HG03045 (cell line): ENCODE measurements around the gene CD300LD.
"Not testable (repeated sequence)": the region's sequence is repeated elsewhere in the genome, so short reads cannot be mapped to it uniquely, and the experiment has no call there.

Experiments
- ATAC-seq: cut with Tn5 transposase; IDR thresholded peaks from one replicate; pipeline ENCODE4 v1.9.1; 2021; ENCODE audit warnings: mild to moderate bottlenecking, moderate library complexity; ENCODE audit not compliant: unreplicated experiment

Gene CD300LD

DNA sequence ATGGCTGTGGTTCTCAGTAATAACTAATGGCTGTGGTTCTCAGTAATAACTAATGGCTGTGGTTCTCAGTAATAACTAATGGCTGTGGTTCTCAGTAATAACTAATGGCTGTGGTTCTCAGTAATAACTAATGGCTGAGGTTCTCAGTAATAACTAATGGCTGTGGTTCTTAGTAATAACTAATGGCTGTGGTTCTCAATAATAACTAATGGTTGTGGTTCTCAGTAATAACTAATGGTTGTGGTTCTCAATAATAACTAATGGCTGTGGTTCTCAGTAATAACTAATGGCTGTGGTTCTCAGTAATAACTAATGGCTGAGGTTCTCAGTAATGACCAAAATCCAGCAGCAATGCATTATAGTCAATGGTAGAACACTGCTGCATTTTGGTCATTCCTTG, 18.4 kb downstream of the CD300LD start:
- not testable (repeated sequence) for ATAC-seq

DNA sequence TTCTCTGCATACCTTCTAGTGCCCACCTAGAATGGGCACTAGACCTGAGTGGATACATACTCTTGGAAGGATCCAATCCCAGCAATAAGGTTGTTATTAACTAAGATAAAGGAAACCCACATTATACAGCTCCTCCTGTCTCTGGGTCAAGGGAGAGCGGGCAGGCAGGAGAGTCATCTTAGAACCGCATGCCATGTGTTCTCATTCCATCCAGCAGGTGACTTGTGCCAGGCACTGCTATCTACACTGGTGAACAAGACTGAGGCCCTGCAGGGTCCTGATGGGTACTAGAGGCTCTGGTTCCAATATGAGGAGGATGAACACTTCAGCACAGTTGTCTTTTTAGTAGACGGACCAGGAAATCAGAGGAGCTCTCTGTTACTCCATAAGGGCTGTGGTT, 18.9 kb downstream of the CD300LD start:
- no peak for ATAC-seq

DNA sequence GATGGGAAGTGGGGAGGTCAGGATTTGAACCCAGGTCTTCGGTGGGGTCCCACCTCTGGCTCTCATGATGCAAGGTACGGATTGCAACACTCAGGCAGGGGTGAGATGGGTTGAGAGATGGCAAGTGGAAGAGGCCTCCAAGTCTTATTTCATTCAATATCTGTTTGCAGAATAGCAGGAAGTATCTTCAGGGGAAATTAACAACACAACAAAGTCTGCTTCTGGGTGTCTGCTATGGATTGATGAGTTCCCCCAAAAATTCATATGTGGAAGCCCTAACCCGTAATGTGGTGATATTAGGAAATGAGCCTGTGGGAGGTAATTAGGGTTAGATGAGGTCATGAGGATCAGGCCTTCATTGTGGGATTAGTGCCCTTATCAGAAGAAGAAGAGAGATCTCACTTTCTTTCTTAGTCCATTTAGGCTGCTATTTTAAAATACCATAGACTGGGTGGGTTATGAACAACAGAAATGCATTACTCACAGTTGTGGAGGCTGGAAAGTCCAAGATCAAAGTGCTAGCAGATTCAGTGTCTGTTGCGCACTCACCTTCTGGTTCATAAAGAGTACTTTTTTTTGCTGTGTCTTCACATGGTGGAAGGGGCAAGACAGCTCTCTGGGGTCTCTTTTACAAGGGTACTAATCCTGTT, 20.3 kb downstream of the CD300LD start:
- ATAC-seq: no peak

DNA sequence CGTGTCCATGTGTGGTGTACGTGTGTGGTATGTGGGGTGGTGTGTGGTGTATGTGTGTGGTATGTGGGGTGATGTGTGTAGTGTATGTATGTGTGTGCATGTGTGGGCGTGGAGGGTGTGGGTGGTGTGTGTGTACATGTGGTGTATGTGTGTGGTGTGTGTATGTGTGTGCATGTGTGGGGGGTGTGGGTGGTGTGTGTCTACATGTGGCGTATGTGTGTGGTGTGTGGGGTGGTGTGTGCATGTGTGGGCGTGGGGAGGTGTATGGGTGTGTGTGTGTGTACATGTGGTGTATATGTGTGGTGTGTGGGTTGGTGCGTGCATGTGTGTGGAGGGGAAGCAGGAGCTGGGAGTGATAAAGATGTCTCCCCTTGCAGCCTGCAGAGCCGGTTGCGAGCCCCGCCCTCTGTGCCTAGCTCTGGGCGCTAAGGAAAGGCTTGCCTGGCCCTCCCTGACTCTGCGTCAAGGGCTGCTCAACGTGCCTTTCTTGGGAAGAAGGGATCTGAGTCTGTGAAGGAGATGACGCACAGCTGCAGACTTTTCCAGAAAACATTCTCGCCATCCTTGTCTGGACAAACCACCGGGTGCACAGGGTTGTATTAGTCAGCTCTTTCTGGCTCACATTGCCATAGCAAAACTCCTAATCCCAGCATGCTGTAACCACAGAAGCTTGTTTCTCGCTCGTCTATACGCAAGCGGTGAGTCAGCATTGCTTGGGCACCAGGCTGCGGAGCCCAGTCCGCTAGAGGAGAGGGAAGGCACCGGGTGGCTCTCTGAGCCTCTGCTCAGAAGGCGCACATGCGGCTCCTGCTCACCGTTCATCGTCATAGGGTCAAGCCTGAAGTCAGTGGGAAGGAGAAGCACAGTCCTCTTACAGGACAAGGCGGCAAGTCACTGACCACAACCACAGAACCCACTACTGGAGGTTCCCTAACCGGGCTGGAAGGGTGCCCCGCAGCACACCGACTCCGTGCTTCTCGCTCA, 22.8 kb downstream of the CD300LD start:
- ATAC-seq: no peak

DNA sequence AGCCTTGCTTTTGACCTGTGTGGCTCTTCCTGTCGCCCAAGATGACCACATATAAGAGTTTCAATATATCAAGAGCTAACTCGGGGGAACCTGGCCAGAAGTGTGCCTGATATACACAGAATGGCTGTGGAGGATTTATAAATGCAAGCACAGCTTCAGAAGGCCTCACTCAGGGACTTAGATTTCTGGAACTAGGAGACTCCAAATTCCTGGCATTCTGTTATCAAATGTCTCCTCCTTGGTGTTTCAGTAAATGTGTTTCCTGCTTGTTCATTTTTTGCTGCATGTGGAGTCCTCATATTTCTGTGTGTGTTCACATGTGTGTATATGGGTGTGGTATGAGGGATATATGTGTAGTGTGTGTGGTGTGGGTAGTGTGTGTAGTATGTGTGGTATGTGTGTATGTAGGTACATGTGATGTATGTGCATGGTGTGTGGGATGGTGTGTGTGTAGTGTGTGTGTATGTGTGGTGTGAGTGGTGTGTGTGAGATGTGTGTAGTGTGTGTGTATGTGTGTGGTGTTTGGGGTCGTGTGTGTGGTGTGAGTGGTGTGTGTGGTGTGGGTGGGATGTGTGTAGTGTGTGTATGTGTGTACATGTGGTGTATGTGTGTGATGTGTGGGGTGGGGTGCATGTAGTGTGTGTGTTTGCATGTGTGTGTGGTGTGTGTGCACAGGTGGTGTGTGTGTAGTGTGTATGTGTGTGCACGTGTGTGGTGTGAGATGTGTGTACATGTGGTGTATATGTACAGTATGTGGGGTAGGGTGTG, 23.8 kb downstream of the CD300LD start:
- no peak for ATAC-seq

DNA sequence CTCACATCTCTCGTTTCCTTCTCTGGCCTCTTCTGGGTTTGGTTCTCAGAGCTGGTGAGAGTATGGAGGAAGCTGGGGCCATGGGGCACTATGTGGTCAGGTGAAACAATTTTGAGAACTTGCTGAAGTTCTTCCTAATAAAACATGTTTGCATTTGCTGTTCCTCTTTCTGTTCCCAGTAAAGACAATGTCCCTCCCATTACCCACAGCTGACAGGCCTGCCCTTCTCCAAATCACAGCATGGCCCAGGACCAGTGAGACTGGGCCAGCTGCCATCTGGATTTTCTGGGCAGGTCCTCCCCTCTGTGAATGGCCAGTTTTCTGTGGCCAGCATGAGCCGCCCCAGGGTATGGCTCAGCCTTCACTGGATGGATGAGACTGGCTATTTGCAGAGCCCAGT, 24.7 kb downstream of the CD300LD start, which contains the start of gene CD300H:
Gene CD300H (minus strand): TSS at position 113 of the 400 bp plus-strand sequence.
- no peak for ATAC-seq

DNA sequence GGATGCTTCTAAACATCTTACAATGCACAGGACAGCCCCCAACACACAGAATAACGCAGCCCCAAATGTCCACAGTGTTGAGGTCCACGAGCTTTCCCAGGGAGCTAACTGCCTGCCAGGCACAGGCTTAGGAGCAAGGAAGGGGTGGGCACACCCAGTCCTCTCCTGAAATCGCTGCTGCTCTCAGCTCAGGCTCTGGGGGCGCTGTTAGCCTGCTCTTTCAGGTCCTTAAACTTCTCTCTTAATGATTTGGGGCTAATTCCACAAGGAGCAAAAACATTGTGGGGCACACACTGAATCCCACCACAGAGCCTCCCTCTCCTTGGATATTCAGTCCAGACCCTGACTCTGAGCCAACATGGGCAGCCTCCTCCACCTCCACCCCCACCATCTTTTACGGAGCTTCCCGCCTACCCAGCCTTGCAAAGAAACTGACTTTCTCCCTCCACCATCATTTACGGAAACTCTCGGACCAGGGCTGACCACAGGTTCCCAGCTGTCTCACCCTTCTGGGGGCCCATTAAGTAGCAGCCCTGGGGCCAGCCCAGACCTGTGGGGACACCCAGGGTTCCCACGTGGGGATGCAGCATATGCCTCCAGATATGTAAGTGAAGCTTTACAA, 25.8 kb downstream of the CD300LD start:
- no peak for ATAC-seq

DNA sequence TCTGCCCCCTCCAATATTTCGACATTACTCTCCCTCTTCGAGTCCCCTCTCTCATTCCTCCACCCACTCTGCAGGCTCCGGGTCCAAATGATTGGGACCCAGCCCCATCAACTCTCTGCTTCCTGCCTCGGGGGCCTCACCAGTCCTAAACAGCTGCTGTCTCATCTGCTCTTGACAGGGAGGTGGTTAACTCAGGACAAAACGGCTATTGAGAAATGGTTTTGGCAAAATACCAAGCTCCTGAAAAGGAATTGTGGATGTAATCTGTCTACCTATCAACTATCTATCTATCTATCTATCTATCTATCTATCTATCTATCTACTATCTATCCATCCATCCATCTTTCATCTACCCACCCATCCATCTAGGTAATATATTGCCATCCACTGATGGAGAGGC, 27.0 kb downstream of the CD300LD start:
- no peak for ATAC-seq

DNA sequence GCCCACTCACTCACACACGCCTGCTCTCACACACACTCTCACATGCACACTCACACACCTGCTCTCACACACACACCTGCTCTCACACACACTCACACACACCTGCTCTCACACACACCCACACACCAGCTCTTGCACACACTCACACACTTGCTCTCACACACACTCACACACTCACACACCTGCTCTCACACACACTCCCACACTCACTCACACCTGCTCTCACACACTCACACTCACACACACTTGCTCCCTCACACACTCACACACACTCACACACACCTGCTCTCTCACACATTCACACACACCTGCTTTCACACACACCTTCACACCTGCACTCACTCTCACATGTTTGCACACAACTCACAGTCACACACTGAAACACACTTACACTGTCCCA, 28.7 kb downstream of the CD300LD start:
- no peak for ATAC-seq

DNA sequence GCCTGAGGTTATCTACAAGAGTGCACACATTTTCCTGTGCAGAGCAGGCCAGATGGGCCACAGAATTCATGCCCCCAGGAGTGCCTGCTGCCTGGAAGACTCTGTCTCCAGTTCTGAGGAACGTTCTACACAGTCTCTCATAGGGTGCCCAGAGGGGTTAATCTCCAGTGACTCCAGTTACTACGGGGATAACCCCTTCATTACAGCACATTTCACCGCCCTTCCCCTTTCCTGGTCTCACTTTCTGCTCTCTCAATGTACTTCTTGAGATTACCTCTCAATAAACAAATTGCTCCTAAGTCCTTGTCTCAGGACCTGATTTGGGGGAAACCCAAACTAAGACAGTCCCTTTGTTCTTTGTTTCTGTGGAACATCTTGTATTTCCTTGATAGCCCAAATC, 30.5 kb downstream of the CD300LD start:
- ATAC-seq: no peak

DNA sequence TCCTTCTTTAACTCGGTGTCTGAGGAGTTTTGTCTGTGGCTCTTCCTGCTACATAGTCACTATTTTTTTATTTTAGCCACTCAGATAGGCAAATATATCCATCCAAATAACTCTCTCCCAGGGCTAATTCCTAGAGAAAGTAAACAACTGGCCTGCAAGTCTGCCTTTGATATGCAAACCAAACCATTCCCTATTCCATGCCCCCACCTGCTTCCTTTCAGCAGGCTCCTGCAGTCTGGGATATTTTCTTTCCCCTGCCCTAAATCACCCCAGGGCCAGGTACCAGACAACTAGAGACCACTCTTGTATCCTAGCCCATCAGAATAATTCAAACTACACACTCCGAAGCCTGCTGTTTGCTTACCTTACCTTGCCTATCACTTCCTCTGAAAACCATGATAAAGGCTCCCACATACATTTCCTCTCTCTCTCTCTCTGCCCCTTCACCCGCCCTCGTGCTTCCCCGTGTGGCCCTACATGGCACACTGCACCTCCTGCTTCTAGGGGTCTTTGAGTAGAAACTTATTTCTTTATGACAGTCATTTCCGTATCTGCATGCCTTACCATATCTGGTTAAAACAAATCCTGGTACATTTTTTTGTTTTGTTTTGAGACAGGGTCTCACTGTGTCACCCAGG, 33.1 kb downstream of the CD300LD start:
- no peak for ATAC-seq

DNA sequence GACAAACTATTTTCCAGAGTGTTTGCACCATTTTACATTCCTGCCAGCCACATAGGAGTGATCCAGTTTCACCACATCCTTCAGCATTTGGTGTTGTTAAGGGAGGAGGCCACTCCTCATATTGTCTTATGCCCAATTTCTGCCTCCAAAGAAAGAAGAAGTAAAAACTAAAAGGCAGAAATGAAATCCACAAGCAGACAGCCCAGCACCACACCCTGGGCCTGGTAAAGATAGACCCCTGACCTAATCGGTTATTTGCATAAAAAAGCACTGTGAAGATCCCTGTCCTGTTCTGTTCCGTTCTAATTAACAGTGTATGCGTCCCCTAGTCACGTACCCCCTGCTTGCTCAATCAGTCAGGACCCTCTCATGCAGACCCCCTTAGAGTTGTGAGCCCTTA, 33.7 kb downstream of the CD300LD start:
- not testable (repeated sequence) for ATAC-seq

DNA sequence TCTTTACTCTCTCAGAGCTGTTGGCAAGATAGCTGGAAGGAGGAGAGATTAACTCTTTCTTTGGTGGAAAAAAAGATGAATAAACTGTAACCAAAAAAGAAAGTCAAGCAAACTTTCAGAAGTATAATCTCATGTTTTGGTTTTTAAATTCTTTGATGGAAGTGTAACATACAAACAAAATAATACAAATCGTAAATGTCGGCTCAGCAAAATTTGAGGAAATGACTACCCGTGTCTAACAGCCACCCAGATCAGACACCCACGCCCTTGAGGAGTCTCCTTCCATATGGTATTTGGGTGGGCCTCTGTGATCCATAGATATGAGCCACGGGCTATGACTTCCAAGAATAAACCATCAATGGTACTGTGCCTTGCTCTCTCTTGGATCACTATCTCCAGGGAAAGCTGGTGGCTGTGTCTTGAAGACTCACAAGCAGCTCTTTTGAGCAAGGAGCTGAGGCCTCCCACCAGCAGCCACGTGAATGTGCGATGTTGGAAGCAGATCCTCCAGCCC, 36.6 kb downstream of the CD300LD start:
- no peak for ATAC-seq

DNA sequence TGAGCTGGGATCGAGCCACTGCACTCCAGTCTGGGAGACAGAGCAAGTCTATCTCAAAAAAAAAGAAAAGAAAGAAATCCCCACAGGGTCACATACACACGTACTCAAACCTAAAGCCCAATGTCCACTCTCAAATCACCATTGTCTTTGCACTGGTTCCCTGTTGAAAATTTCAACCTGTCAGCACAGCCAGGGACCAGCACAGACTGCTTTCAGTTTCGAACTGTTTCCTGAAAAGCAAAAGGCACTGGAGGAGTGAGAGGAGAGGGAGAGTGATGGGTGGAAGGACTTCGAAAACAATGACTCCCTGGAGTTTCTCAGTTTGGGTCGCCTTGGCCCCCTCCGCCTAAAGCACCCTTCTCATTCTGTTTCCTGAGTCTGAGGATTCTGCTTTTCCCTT, 37.2 kb downstream of the CD300LD start:
- no peak for ATAC-seq

DNA sequence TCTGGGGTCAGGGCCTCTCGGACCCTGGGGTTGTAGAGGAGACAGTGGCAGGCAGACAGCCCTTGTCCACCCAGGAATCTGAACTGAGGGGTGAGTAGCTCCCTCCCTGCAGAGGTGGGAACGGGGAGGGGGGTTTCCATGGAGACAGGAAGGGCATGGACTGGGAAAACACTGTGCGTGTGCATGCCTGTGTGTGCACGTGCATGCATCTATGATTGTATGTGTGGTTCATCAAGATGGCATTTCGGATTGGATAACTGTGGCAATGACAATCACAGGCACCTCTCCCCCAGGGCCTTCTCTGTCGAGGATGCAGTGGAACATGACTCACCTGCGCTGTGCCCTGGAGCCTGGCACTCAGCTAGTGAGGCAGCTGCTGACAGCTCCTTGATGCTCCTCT, 40.0 kb downstream of the CD300LD start:
- no peak for ATAC-seq

DNA sequence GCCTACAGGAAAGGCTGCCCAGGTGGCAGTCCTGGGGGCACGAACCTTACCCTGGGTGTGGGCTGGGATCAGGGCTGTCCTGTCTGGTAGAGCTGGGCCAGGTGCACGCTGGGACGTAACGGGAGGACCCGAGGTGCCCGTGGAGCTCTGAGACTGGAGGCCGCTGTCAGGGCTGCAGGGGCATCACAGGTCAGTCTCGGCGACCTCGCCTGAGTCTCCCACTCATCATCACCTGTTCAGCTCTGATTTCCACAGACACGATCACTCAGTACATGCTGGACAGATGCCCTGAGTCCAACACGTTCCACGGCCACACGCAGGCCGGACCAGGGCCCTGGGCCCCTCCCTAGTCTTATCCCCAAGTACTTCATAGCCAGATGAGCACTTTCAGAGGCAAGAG, 41.5 kb downstream of the CD300LD start:
- no peak for ATAC-seq

DNA sequence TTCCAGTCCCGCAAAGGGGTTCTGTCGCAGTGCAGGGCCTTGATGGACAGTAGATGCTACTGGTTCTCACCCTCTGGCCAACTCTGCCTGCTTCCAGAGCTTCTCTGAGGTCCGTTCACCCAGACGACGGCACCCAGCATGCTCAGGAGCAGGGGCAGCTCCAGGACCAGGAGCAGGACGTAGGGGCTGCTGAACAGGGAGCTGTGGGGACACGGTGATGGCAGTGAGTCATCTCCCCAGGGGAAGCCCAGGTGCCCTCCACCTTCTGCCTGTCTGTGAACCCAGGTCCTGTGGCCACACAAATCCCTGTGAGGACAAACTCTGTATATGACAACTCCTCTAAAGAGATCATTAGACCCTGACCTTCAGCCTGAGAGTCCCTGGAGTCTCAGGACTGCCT, 42.7 kb downstream of the CD300LD start:
- no peak for ATAC-seq

DNA sequence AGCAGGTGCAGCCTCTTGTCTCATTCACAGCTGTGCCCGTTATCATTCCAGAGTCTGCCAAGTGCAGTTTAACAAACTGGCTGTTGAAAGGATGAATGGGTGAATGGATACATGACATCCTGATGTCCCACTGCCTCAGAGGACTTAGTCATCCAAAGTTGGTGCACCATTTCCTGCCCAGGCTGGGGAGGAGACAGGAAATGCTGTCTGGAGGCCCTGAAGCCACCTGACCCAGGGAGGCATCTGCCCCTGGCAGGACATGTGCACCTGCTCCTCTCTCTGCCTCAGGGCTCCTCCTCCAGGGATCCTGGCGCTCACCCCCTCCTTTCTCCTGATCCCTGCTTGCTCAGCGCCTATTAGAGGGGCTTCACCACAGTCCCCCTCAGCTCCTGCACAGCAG, 44.3 kb downstream of the CD300LD start:
- no peak for ATAC-seq

DNA sequence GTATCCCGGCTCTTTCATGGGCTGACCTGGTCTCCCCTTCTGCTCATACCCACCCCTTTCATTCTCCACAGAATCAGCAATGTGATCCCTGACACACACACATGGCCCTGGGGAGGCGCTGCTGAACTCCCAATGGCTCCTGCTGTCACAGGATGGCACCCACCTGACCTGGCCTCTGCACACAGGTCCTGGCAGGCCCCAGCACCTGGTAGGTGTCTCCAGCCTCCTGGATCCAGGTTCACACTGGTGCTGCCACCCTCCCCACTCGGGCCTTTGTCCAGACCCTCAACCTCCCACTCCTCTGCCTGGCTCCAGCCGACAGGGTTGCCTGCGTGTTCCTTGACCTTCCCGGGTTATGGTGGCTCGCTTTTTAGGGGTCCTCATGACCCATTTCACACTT, 44.8 kb downstream of the CD300LD start:
- ATAC-seq: no peak

DNA sequence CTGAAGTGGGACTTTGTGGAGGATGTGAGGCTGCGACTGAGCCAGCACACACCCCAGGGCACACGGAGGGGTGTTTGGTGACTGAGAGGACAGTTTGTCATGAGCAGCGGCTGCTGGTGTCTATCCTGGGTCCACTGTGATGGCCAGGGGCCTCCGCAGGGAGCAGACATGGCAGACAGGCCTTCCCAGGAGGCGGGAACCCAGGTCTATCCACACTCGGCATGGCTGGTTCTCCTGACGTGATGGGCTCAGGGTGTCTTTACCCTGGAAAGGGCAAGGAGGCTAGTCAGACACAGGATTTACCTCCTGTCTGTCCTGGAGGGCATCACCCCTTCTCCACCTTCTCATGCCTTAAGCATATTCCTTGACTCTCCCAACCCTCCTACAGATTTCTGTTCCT, 45.5 kb downstream of the CD300LD start:
- no peak for ATAC-seq
